Non-pigmented ciliary epithelial cell (primary cell): ENCODE data around the gene CASP3.
"Not testable (repeated sequence)": the region's sequence is repeated elsewhere in the genome, so short reads cannot be mapped to it uniquely, and the experiment has no call there.

ENCODE experiments used
- DNase-seq: peaks from one replicate; pipeline ENCODE4 v3.0.0-alpha.2; 2010; ENCODE audit warnings: low read depth

Gene CASP3

DNA sequence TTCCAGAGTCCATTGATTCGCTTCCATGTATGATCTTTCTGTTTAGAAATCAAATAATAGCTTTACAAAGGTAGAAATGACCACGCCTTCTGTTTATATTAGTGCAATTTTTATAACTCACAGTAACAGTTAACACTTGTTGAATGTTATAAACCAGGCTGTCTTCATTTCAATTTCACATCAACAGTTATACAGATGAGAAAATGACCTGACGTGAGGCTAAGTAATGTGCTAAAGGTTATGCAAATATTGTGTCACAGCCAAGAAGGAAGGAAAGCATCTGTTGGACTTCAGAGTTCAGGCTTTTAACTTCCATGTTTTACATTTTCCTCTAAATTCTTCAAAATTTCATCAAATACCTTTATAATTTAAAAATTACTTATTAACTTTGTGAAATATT, 13.9 kb downstream of the CASP3 start:
- no peak for DNase-seq

DNA sequence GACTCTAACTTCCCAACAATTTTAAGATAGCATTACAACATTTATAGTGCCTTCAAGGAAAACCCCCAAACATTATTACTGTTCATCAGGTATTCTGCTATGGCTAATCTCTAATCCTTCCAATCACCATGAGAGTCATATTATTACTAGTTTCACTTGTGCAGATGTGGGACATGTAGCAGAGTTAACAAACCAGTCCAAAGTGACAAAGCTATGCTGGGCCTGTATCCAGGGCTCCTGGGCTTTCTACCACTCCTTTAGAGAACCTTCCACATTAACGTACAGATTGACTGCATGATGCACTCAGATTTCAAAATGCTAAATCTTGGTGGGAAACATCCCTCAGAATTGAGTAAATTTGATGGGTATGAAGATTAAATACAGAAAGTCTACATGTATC, 16.4 kb downstream of the CASP3 start:
- no peak for DNase-seq

DNA sequence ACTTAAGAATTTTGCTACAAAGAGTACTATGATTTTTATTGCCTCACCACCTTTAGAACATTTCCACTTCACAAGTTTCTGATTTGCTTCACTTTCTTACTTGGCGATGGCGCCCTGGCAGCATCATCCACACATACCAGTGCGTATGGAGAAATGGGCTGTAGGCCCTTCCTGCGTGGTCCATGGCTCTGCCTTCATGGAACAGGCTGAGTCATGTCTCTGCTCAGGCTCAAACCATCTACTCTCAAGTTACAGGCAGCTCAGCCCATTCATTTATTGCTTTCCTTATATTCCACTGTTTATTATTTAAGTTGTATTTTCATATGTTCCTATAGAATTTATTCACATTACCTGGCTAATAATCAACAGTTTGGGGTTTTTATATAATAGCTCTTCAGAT, 21.1 kb downstream of the CASP3 start:
- DNase-seq: no peak

DNA sequence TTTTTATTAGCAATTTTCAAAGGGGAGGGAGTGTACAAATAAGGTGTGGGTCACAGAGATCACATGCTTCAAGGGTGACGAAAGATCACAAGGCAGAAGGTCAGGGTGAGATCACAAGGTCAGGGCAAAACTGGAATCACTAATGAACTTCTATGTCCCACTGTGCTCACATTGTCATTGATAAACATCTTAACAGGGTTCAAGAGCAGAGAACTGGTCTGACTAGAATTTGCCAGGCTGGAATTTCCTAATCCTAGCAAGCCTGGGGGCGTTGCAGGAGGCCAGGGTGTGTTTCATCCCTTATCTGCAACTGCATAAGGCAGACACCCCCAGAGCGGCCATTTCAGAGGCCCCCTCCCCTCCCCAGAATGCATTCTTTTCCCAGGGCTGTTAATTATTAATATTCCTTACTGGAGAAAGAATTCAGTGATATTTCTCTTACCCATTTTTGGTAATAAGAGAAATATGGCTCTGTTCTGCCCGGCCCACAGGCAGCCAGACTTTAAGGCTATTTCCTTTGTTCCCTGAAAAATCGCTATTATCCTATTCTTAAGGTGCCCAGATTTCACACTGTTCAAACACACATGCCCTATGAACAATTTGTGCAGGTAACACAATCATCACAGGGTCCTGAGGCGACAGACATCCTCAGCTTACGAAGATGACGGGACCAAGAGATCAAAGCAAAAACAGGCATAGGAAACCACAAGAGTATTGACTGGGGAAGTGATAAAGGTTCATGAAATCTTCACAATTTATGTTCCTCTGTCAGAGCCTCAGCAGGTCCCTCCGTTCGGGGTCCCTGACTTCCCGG, 23.3 kb downstream of the CASP3 start:
- not testable (repeated sequence) for DNase-seq

DNA sequence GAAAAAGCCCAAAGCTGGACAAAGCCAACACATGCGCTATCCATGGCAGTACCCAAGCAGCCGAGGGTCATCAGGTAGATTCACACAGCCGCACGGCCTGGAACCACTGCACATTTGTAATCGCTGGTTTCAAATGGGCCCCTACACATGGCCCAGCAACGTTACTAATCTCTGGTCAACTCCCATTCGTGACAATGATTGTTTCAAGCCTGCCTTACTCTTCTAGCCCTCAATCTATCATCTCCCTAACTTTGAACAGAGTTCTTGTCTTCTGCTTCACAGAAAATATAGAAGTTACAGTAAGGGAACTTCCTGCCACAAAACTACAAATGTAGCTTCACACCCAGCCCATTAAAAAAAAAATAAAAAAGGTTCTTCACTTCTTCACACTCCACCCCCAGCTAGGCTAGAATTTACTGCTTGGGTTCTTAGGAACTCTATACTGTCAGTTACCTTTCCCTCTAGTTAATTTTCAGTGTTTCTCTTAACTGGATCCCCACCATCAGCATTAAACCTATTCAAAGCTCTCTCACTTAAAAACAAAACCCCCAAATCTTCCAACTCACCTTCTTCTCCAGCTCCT, 24.2 kb downstream of the CASP3 start:
- DNase-seq: no peak

DNA sequence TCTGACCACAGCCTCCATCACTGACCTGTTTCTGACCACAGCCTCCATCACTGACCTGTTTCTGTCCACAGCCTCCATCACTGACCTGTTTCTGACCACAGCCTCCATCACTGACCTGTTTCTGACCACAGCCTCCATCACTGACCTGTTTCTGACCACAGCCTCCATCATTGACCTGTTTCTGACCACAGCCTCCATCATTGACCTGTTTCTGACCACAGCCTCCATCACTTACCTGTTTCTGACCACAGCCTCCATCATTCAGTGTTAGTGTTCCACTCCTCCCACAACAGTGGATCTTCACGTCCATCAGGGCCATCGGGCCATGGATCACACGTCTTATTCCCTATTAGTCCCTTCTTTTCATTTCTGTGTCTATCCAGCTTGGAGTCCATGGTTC, 24.7 kb downstream of the CASP3 start:
- DNase-seq: not testable (repeated sequence)

DNA sequence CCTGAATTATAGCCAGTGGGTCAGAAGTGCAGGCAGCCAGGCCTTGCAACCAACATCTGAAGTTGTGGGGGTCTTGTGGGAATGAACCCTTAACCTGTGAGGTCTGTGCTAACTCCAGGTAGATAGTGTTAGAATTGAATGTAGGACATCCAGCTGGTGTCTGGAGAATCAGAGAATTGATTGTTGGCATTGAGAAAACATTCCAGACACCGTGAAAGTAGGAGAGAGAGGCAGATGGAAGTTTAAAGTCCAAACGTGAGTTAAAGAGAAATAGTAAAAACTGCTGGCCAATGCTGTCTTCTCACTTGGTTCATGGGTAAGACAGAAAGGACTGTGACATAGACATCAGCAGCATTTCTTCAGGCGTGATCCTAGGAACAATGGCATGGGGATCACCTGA, 27.7 kb downstream of the CASP3 start:
- DNase-seq: no peak

DNA sequence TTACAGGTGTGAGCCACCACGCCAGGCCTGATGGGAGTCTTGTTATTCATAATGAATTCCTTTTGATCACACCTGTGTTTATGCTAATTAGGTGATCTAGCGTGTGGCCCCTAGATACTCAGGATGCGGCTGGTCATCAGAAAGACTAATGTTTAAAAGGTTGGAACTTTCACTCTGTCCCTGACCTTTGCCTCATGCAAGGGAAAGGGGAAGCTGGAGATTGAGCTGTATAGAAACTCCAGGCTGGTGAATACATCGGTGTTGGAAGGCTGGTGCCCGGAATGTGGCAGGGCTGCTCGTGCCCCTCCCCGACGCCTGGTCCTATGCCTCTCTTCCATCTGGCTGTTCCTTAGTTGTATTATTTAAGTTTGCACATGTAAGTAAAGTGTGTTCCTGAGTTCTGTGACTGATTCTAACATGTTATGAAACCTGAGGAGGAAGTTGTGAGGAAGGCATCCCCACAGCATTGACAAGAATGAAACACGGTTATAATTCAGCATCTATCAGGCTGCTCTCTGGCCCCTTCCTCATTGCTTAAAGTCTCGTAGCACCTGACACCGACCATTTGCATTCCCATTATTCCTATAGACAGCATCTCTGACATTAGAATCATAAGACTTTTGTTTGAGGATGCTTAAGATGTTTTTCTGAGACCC, 28.9 kb downstream of the CASP3 start:
- no peak for DNase-seq

DNA sequence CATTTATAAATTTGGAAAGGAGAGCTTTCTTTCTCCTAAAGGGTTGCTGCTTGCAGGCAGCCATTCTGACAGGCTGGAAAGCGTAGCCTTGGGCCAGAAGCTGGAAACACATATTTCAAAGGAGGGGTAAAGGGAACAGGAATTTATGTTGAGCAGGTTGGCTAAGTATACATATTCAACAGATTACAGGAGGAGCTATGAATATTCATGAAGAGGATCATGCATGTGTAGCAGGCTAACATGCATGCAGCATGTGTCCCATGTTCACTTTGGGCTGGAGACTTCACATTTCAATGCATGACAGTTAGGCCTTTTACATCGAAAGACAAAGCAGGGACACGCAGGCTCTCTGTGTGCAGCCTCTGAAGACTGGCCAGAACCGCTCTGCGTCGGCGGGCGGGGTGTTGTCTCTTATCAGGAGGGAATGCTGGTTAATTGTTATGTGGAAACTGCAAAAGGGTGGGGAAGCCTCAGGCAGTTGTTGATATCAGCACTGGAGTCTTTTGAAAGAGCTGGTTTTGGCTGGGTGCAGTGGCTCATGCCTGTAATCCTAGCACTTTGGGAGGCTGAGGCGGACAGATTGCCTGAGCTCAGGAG, 31.5 kb downstream of the CASP3 start:
- no peak for DNase-seq

DNA sequence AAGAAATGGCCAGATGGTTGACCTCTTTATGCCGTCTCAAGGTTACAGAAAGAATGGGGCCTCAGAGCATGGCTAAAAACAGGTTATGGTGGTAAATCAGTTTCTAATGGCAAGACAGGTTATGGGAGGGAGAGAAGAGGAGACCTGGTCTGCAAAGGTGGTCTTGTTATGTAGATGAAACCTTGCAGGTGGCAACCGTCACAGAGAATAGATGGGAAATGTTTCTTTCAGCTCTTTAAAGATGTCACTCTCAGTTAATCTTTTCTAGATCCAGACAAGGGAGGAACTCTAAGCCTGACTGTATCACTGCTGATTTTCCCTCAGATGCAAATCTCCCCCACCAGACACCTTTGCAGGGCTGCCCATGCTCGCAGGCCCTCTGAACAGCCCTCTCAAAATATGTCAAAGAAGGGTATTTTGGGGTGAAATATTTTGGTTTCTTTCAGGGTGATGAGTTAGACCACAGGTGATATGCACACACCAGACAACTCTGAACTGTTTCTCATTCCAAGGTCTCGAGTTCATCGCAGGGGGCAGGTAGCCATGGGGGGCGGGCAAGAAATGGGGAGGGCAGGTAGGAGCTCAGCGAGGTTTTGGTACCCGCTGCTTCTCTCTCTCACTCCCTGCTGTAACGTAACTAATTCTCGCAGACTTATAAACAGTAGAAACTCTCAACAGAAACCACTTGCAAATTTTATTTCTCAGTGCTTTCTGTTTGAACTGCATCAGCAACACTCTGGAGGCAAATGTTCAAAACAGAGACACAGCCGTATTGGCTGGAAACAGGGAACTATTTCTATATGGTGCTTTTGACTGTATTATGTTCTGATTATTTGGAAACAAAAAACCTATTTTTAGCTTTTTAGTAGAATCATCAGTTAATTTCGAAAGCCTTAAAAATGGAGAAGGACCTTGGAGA, 32.4 kb downstream of the CASP3 start:
- DNase-seq: no peak

DNA sequence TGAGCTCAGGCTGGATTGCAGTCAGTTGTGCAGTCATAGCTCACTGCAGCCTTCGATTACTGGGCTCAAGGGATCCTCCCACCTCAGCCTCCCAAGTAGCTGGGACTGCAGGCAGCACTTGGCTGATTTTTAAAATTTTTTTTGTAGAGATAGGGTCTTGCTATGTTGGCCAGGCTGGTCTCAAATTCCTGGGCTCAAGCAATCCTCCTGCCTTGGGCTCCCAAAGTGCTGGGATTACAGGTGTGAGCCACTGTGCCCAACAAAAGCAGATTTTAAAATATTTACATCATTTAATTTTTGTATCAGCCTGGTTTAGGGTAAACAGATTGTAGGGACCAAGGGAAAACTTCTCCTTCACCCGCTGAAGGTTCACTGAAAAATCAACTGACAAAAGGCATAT, 33.1 kb downstream of the CASP3 start:
- not testable (repeated sequence) for DNase-seq

DNA sequence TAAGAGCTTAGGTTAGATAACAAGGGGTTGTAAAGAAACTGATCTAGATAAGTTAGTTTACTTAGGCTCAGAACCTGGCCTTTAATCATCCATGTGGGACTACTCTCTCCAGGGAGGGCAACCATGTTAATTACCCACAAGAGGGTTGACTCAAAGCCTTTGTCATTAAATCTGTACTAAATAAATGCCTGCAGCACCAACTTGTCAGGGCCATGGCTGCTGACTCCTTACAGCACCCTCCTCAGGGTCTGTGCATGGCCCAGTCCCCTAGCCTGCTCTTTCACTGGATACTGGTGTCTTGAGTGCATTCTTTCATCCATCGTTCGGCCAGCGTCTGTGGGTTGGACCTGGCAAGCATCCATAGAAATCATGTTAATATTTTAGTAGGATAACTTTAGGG, 34.7 kb downstream of the CASP3 start:
- DNase-seq: no peak

DNA sequence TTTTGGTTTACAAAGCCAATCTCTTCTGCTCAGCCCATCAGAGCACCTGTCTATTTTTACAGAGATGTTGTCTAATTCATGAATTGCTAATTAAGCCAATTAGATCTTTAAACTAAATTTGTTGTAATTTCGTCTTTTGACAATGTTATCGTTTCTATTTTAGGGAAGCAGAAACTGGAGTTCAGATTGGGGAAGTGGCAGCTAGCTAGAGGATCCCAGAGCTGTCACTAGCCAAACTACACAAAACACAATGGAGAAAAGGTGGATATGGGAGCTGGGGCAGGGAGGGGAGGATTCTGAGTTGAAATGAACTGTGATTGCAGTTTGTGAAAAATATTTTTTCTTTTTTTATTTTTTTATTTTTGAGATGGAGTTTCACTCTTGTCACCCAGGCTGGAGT, 35.8 kb downstream of the CASP3 start:
- DNase-seq: no peak

DNA sequence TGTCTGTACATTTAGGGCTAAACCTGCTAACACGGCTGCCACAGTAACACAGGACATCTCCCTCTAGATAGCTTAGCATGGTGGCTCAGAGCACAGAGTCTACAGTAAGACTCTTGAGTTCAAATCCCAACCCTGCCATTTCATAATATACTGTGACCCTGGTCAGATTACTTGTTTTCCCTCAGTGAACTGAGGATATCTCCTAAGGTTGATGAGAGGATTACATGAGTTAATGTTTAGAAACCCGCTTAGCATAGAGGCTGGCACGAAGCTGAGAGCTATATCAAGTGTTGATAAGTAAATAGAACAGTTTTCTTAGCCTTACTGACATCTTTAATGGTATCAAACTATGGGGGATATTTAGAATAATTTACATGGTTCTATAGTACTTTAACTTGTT, 37.2 kb downstream of the CASP3 start:
- DNase-seq: no peak

DNA sequence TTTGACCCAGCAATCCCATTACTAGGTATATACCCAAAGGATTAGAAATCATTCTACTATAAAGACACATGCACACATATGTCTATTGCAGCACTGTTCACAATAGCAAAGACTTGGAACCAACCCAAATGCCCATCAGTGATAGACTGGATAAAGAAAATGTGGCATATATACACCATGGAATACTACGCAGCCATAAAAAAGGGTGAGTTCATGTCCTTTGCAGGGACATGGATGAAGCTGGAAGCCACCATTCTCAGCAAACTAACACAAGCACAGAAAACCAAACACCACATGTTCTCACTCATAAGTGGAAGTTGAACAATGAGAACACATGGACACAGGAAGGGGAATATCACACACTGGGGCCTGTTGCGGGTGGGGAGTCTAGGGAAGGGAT, 41.8 kb downstream of the CASP3 start:
- not testable (repeated sequence) for DNase-seq

DNA sequence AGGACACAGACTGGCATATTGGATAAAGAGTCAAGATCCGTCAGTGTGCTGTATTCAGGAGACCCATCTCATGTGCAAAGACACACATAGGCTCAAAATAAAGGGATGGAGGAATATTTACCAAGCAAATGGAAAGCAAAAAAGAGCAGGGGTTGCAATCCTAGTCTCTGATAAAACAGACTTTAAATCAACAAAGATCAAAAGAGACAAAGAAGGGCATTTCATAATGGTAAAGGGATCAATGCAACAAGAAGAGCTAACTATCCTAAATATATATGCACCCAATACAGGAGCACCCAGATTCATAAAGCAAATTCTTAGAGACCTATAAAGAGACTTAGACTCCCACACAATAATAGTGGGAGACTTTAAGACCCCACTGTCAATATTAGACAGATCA, 46.4 kb downstream of the CASP3 start:
- DNase-seq: not testable (repeated sequence)

DNA sequence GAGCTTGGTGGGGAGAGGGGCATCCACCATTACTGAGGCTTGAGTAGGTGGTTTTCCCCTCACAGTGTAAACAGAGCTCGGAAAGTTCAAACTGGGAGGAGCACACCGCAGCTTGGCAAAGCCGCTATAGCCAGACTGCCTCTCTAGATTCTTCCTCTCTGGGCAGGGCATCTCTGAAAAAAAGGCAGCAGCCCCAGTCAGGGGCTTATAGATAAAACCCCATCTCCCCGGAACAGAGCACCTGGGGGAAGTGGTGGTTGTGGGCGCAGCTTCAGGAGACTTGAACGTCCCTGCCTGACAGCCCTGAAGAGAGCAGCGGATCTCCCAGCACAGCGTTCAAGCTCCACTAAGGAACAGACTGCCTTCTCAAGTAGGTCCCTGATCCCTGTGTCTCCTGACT, 48.3 kb downstream of the CASP3 start:
- DNase-seq: not testable (repeated sequence)

DNA sequence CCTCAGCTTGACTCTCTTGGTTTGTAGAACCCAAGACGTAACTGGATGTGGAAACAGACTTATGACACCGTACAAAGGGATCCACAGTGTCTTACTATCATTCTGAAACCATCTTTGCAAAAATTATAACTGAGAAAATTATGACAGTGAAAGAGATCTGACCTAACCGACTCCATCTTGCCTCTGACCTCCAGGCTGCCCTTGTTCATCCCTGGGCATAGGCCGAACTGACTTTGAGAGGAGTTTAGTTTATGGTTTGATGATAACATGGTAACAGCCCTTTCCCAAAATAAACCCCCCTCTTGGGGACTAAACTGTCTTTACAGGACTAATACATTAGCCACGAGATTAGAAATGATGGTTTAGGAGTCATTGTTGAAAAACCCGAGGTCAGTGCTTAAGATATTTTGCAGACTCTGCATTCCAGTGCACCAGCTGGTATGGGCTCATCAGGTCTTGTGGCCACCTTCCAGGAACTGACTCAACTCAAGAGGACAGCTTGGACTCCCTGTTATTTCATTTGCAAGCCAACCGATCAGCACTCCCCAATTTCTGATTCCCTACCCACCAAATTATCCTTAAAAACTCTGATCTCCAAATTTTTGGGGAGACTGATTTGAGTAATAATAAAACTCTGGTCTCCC, 49.6 kb downstream of the CASP3 start:
- peak; percentile 45 for DNase-seq

DNA sequence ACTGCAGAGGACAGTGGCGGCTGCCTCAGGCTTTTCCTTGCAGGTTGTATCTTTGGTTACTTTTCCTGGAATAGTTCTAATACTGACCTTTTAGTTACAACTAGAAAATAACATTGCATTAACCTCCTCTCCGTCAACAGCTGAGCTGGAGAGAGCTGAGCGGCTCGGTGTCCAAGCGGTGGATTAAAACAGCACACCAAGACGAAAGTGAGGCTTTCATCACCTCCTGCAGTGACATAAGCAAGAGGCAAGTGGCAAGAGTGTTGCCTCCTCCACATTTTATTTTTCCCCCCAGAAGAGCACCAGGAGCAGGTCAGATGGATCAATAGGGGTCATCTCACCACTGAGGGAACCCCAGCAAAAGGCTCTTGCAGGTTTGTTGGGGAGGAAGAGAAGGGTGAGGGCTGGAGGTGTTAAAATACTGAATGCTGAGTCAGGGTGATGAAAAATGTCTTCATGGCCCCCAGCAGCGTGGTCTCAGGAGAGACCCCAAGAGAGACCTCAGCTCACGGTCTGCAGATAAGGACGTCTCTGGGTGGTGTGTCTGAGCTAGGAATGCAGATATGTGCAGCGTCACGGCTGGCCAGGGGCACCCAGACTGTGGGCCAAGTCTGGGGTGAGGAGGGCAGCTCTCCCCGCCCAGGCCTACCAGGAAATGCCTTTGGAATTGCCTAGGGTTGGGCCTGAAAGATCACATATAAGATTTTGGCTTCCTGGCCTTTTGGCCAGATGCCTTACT, 50.3 kb downstream of the CASP3 start:
- DNase-seq: no peak

DNA sequence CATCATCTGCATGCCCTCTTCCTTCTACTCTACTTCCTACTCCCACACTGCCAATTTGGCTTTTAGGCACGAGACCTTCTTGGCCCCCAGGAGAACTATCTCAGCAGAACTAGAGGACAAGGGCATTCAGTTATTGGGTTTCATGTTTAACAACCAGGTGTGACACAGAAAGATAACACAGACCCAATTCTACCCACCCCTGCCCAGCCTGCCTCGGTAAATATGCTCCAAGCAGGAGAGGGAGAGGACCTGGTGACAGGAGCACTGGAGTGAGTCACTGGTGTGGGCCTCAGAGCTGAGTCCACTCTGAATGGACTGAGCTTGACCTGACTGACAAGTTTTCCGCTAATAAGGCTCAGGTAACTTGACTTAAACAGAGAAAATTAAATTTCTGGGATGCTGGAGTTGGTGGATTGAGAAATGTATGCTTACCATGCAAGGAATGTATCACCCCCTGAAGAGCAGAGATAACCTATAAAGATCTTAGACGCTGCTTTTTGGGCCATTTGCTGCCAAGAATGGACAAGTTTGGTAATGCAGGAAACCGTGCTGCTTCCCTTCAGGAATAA, 52.5 kb downstream of the CASP3 start:
- no peak for DNase-seq
